GM12872 (cell line): ENCODE measurements around the gene PDE7B.

Experiments used
- TF ChIP-seq, protein P1 (sequence below): IDR thresholded peaks from 3 replicates; pipeline ENCODE4 v1.5.1; 2011; ENCODE audit warnings: low read depth, mild to moderate bottlenecking, low read length, moderate library complexity; ENCODE audit not compliant: insufficient read depth

The PDE7B gene

GRCh38 chr6:135852746-135853145 lies 1.2 kb downstream of the PDE7B start:
- TF ChIP-seq, protein P1, sequence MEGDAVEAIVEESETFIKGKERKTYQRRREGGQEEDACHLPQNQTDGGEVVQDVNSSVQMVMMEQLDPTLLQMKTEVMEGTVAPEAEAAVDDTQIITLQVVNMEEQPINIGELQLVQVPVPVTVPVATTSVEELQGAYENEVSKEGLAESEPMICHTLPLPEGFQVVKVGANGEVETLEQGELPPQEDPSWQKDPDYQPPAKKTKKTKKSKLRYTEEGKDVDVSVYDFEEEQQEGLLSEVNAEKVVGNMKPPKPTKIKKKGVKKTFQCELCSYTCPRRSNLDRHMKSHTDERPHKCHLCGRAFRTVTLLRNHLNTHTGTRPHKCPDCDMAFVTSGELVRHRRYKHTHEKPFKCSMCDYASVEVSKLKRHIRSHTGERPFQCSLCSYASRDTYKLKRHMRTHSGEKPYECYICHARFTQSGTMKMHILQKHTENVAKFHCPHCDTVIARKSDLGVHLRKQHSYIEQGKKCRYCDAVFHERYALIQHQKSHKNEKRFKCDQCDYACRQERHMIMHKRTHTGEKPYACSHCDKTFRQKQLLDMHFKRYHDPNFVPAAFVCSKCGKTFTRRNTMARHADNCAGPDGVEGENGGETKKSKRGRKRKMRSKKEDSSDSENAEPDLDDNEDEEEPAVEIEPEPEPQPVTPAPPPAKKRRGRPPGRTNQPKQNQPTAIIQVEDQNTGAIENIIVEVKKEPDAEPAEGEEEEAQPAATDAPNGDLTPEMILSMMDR = no peak

GRCh38 chr6:135853227-135853626 lies 1.7 kb downstream of the PDE7B start:
- TF ChIP-seq, protein P1 = no peak

DNA sequence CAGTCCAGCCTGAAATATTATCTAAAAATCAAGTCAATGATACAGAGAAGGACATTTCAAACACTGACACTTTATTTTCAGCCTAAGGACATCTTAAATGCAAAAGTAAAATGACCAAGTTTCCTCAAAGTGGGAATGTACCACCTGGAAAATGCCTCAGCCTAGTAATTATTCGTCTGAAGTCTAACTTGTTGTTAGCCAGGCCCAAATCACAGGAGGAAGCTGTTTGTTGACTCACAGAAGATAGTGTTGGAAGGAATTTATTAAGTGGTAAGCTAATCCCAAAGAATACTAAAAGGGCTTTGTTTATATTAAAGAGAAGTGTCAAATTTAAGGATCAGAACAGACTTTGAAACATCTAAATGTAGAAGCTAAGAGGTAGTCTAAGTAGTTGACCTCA lies 2.5 kb downstream of the PDE7B start:
- TF ChIP-seq, protein P1 = no peak

DNA sequence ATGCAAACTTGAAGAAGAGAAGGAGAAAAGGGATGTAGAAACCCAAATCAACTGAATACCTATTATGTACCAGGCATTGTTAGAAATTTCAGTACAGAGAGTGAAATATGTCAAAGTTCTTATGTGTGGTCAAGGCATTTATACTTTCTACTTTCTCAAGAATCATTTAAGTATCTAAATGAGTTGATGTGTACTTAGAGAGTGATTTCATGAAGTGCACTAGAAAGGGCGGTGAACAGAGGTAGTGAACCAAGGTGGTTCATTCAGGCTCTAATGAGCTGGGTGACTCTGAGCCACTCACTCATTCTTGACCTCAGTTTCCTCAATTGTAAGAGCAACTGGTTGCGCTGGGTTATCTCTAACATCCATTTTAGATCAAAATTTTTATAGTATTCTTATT lies 3.3 kb downstream of the PDE7B start:
- TF ChIP-seq, protein P1 = no peak

DNA sequence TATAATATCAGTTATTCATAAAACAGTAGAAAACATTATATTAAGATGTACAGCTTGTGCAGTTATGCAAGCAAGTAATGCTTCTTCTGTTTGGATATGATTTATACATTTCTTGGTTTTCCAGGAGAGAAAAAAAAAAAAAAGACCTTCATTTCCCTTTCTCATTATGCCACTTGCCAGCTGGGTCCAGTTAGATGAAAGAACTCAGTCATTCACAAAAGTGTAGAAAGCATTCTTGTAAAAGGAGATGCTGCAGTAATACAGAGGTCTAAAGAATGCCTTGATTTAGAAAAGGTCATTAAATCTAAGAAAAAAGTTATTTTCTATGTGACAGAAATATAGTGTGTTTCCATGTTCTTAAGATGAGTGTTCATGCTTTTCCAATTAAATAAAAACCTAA lies 7.4 kb downstream of the PDE7B start:
- TF ChIP-seq, protein P1 = no peak

GRCh38 chr6:135860361-135860760 lies 8.9 kb downstream of the PDE7B start:
- TF ChIP-seq, protein P1 = no peak

DNA sequence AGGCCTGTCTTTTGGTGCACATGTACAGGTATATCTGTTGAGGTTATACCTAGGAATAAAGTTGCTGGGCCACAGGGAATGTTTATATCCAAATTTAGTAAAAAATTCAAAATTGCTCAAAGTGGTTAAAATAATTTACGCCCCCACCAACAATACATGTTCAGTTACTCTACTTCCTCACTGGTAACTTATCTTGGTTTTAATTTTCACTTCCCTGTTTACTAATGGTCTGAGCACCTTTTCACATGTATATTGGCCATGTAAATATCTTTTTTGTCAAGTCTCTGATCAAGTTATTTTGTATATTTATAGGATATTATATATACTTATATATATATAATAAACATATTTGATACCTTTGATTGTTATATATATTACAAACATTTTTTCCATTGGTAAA lies 9.7 kb downstream of the PDE7B start:
- TF ChIP-seq, protein P1 = no peak
